DMS153 treated with DMSO at 0.1 percent for 48 hours (cell line): Measurements from ENCODE around the gene NRCAM.

ENCODE experiments used
- DNase-seq: peaks from one replicate; lab custom pipeline; 2025; ENCODE audit not compliant: unreplicated experiment; lab: John Stamatoyannopoulos, UW

Gene NRCAM

GRCh38 chr7:108427766-108428165 lies 28.5 kb downstream of the NRCAM start:
- DNase-seq: no peak

- DNase-seq: no peak
Measured at GRCh38 chr7:108425714-108426275, 30.4 kb downstream of the NRCAM start.

GRCh38 chr7:108424013-108424412 lies 32.2 kb downstream of the NRCAM start:
- no peak for DNase-seq

- DNase-seq: no peak
Measured at GRCh38 chr7:108423089-108423989, 32.9 kb downstream of the NRCAM start.

- DNase-seq: no peak
Measured at GRCh38 chr7:108421720-108422331, 34.4 kb downstream of the NRCAM start.

GRCh38 chr7:108419961-108420908 lies 36.0 kb downstream of the NRCAM start:
- no peak for DNase-seq

- DNase-seq: no peak
Measured at GRCh38 chr7:108418946-108419345, 37.3 kb downstream of the NRCAM start.

GRCh38 chr7:108417926-108418325 lies 38.3 kb downstream of the NRCAM start:
- no peak for DNase-seq

GRCh38 chr7:108417144-108417543 lies 39.1 kb downstream of the NRCAM start:
- DNase-seq: no peak

- DNase-seq: no peak
Measured at GRCh38 chr7:108415821-108416536, 40.3 kb downstream of the NRCAM start.

GRCh38 chr7:108415084-108415483 lies 41.2 kb downstream of the NRCAM start:
- DNase-seq: no peak

GRCh38 chr7:108413782-108414492 lies 42.3 kb downstream of the NRCAM start:
- no peak for DNase-seq

GRCh38 chr7:108413337-108413736 lies 42.9 kb downstream of the NRCAM start:
- no peak for DNase-seq

GRCh38 chr7:108409146-108409545 lies 47.1 kb downstream of the NRCAM start:
- no peak for DNase-seq

- no peak for DNase-seq
Measured at GRCh38 chr7:108408296-108408991, 47.8 kb downstream of the NRCAM start.

- DNase-seq: no peak
Measured at GRCh38 chr7:108407676-108408075, 48.6 kb downstream of the NRCAM start.

- DNase-seq: no peak
Measured at GRCh38 chr7:108406222-108406890, 49.9 kb downstream of the NRCAM start.
